ENCODE results near the gene OR51V1. TPM values are rescaled to one million over a fixed set of nuclear protein-coding genes. Genes with fewer than 3 reads are reported as not detected.
"Not testable (repeated sequence)": the region's sequence is repeated elsewhere in the genome, so short reads cannot be mapped to it uniquely, and the experiment has no call there.

The OR51V1 gene
- total RNA-seq, 1 donor from 2014 or later = not detected

DNA sequence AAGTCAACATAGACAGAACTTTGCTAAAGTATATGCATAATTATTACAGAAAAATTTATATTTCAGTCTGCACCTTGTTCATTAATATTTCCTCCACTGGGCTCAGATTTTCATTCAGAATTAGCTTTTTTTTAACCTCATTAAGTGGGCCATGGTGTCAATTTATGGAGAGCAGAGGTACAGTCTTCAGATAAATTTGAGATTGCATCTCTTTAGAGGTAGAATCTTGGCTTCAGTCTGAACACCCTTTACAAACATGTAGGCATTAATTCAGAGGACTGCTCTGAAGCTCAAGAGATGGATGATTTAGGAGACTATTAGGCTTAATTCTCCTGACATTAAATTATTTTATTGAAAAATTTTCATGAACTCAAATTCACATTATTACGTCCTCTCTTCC, 29.8 kb upstream of the OR51V1 start:
- DNase-seq = no peak

GRCh38 chr11:5229796-5230195, 29.3 kb upstream of the OR51V1 start:
- DNase-seq = no peak

- DNase-seq = no peak
Observed at GRCh38 chr11:5229356-5229755, 28.9 kb upstream of the OR51V1 start.

DNA sequence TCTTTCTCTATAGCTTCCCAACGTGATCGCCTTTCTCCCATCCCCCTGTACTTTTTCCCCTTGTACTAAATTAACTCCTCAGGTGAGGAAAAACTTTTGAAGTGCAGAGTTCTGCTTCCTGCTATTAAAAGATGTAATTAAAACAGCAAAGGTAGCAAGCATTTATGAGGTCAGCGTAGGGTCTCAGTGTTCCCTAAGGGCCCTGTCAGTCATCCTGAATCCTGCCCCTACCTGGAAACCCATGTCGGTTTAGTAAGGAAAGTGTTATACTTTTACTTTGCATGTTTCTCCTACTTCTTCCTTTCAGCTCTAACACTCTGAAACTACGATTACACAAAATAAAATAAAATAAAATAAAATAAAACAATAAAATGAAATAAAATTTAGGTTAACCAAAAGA, 27.6 kb upstream of the OR51V1 start:
- DNase-seq = no peak

DNA sequence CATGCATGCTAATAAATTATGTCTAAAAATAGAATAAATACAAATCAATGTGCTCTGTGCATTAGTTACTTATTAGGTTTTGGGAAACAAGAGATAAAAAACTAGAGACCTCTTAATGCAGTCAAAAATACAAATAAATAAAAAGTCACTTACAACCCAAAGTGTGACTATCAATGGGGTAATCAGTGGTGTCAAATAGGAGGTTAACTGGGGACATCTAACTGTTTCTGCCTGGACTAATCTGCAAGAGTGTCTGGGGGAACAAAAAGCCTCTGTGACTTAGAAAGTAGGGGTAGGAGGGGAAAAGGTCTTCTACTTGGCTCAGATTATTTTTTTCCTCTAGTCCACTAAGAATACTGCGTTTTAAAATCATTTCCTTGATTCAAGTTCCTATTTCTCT, 27.2 kb upstream of the OR51V1 start:
- DNase-seq = no peak

DNA sequence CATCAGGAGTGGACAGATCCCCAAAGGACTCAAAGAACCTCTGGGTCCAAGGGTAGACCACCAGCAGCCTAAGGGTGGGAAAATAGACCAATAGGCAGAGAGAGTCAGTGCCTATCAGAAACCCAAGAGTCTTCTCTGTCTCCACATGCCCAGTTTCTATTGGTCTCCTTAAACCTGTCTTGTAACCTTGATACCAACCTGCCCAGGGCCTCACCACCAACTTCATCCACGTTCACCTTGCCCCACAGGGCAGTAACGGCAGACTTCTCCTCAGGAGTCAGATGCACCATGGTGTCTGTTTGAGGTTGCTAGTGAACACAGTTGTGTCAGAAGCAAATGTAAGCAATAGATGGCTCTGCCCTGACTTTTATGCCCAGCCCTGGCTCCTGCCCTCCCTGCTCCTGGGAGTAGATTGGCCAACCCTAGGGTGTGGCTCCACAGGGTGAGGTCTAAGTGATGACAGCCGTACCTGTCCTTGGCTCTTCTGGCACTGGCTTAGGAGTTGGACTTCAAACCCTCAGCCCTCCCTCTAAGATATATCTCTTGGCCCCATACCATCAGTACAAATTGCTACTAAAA, 26.3 kb upstream of the OR51V1 start, which contains the start of gene HBB:
TSS of gene HBB (minus strand) at position 340 of the 579 bp plus-strand sequence. CDS start at position 290, 50 bp downstream.
- DNase-seq = no peak

GRCh38 chr11:5225480-5225871, 25.0 kb upstream of the OR51V1 start:
- DNase-seq = no peak

DNA sequence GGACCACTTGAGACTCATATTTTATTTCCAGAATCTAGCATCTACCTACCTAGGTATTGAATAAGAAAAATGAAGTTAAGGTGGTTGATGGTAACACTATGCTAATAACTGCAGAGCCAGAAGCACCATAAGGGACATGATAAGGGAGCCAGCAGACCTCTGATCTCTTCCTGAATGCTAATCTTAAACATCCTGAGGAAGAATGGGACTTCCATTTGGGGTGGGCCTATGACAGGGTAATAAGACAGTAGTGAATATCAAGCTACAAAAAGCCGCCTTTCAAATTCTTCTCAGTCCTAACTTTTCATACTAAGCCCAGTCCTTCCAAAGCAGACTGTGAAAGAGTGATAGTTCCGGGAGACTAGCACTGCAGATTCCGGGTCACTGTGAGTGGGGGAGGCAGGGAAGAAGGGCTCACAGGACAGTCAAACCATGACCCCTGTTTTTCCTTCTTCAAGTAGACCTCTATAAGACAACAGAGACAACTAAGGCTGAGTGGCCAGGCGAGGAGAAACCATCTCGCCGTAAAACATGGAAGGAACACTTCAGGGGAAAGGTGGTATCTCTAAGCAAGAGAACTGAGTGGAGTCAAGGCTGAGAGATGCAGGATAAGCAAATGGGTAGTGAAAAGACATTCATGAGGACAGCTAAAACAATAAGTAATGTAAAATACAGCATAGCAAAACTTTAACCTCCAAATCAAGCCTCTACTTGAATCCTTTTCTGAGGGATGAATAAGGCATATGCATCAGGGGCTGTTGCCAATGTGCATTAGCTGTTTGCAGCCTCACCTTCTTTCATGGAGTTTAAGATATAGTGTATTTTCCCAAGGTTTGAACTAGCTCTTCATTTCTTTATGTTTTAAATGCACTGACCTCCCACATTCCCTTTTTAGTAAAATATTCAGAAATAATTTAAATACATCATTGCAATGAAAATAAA, 24.3 kb upstream of the OR51V1 start:
- DNase-seq = no peak

DNA sequence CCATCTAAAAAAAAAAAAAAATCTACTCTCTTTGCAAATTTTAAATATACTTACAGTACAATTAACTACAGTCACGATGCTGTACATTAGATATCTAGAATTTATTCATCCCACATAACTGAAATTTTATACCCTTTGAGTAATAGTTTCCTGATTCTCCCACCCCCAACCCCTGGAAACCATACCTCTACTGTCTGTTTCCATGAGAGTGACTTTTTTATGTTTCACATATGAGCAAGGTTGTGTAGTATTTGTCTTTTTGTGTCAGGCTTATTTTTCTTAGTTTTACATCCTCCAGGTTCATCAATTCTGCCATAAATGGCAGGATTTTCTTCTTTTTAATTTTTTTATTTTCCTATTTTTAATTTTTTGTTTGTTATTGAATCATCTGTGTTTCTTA, 23.2 kb upstream of the OR51V1 start:
- no peak for DNase-seq

GRCh38 chr11:5223146-5223545, 22.7 kb upstream of the OR51V1 start:
- no peak for DNase-seq

GRCh38 chr11:5210376-5210885, 9.9 kb upstream of the OR51V1 start:
- DNase-seq = no peak

- peak; percentile 23 for DNase-seq
Observed at GRCh38 chr11:5204787-5205186, 4.3 kb upstream of the OR51V1 start.

GRCh38 chr11:5203366-5203765, 2.9 kb upstream of the OR51V1 start:
- no peak for DNase-seq

DNA sequence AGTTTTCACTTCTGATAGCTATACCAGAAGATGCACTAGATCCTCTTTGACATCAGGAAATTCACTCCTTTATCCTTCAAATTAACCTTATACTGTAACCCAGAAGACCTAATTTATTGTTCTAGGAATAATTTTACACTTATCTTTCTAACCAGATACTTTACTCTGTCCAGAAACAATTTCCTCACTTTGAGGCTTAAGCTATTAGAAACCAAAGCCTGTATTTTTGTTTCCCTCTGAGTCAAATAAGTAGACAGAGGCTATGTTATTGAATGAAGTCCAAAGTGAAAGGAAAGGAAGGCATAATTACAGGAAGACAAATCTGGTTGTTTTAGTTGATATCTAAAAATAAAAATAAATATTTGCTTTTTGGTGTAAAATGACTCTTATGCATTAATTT, 2.2 kb downstream of the OR51V1 start:
- DNase-seq = no peak

DNA sequence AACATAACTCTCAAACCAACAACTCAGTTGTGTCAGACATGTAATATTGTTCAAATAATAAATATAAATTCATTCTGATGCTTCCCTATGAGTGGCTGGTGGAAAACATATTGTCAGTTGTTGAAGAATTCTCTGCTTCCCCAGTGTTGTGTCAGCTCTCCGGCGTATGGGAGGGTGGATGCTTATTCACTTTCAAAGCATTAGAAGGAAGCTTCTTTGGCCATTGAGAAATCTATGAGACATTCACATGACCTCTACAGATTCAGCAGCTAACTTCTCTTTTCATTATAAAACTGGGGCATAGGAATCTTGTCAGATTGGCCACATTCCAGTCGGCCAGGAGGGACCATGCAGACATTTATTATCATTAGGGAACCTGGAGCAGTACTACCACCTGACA, 2.9 kb downstream of the OR51V1 start:
- DNase-seq = no peak

DNA sequence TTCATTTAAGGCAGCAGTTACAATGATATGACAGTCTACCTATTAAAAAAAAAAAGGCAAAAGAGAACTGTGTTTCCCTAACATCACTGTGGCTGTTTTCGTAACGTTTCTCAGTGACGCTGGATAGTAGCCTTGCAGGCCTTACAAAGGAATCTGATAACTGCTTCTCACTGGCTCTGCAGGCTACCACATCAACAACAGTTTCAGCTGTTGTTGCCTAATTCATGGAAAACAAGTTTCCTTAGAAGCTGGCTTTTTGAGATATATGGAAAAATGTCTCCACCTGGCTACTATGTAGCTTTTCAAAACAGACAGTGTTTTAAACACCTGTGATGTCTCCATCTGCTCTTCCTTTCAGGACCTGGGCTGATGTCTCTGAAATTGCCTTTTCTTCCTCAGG, 3.8 kb downstream of the OR51V1 start:
- peak; percentile 16 for DNase-seq

GRCh38 chr11:5196067-5196466, 4.4 kb downstream of the OR51V1 start:
- no peak for DNase-seq

DNA sequence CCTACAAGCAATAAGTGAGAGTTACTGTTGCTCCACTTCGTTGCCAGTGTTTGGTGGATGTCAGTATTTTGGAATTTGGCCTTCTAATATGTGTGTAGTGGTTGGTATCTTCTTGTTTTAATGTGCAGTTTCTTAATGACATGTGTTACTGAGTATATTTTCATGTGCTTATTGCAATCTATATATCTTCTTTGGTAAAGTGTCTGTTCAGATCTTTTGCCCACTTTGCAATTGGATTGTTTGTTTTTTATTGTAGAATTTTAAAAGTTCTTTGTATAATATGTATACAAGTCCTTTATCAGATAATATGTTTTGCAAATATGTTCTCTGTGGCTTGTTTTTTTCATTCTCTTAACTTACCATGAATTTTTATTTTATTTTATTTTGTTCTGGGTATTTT, 7.7 kb downstream of the OR51V1 start:
- DNase-seq = no peak

DNA sequence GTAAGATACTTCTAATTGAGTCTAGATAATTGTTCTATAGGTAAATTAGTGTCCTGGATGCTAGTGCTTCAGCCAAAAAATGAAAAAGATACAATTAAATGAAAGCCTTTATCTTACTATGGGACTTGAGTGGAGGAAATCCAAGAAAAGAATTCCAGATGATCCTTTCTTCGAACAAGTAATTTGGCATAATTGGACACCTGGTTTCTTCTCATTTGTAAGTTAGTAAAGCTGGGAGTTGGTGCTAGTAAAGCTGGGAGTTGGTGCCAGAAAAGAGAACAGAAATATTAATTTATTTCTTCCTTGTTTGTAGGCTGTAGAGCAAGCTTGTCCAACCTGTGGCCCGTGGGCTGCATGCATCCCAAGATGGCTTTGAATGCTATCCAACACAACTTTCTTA, 12.3 kb downstream of the OR51V1 start:
- DNase-seq = no peak

DNA sequence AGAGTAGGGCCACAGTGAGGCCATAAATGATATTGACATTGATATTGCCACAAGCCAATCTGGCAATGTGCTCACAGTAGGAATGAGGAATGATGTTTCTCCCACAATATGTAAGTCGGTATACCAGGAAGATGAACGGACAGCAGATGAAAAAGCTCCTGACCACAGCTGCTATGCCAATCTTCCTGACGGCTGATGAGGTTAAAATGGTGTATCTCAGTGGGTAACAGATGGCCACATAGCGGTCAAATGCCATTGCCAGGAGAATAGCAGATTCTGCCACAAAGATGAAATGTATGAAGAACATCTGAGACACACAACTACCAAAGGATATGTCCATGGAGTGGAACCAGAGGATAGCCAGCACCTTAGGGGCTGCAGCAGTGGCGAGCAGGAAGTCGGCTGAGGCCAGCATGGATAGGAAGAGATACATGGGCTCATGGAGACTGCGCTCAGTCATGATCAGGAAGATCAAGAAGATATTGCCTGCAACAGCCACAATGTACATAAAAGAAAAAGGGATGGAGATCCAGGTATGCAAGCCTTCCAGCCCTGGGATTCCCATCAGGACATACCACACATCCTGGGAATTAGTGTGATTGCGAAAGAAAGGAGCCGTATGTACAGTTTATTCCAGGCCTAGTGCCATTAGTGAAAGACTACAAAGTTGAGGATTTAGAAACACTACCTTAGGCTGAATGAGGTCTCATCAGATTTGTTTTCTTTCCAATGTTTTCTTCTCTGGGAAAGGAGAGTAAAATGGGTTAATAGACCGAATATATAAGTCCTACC, 22.2 kb downstream of the OR51V1 start:
- DNase-seq = no peak

GRCh38 chr11:5174934-5175333, 25.5 kb downstream of the OR51V1 start:
- DNase-seq = no peak

DNA sequence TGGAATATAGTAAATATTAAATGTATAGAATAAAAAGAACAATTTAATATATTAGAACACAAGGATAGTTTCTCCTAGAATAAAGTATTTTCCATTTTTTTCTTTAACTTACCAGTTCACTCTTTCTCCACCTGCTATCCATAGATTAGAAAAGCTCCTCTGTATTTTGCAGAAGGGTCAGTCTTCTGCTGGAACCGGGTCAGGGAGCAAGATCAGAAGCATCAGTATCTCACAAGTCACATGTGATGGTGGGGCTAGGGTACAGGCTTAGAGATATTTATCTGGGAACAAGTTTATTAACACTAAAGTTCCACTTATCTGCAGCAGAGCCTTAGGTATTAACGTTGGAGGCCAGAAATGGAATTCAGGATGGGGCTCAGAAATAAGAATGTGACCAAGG, 28.6 kb downstream of the OR51V1 start:
- DNase-seq = no peak

- DNase-seq = not testable (repeated sequence)
Observed at GRCh38 chr11:5165898-5166297, 34.6 kb downstream of the OR51V1 start.

Measured in tongue (tissue), 2 donors.